Brain microvascular endothelial cell (primary cell): ENCODE measurements around the gene TEC.

Experiments used
- DNase-seq: peaks from one replicate; pipeline ENCODE4 v3.0.0-alpha.2; 2020
- H3K27ac ChIP-seq: fragments of 250-450 bp; sonication (Bioruptor Pico); 2 replicates; pipeline ENCODE4 v1.5.1; 2020; ENCODE audit warnings: mild to moderate bottlenecking, moderate library complexity
- H3K27me3 ChIP-seq: fragments of 250-450 bp; sonication (Bioruptor Pico); replicated peaks from 2 replicates; pipeline ENCODE4 v1.5.1; 2020; ENCODE audit warnings: mild to moderate bottlenecking
- H3K36me3 ChIP-seq: fragments of 250-450 bp; sonication (Bioruptor Pico); replicated peaks from 2 replicates; pipeline ENCODE4 v1.5.1; 2020; ENCODE audit warnings: mild to moderate bottlenecking
- H3K4me3 ChIP-seq: 2 replicates; pipeline ENCODE4 v1.5.1; 2011; ENCODE audit warnings: low read depth, mild to moderate bottlenecking, control low read depth, low read length, moderate library complexity
- in situ Hi-C: cut with HindIII; loops from 2 replicates; pipeline ENCODE4 v1.10.0; 2017; ENCODE audit warnings: low sequenced_read_pairs, low pct_ligation_motif_present
- TF ChIP-seq, protein P1 (sequence below): IDR thresholded peaks from 2 replicates; pipeline ENCODE4 v1.5.1; 2011; ENCODE audit warnings: low read depth, mild to moderate bottlenecking, moderate library complexity, low read length, control low read depth, inconsistent platforms; ENCODE audit errors: missing control alignments

TEC gene

DNA sequence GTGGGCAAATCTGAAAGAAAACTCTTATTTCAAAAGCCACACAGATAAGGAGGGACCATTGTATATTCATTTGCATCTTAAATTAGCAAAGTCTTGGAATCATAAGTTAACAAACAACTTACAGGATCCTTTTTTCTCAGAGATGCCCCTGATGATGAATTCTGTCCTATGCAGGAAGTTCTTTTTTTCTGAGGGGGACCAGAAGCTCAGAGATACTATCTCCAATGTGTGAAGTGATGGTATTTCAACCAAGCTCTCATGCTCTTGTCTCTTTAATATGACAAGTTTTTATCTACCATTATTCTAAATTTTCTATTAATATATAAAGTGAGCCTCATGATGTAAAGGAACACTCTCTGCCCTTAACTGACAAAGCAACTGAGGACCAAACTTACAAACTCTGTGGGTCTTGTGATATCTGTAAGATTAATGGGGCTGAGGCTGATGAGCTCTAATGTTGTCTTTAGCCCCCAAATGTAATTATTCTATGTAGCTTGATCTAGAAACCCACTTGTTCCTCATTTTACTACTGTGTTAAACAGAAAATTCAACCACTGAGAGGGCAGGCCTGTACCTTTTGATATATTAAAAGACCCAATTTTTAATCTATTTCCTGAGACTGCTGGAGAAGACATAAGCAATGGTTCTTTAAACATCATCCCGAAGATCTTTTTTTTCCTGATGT lies 27.0 kb downstream of the TEC start:
- H3K27me3 ChIP-seq: no peaks in the 10 kb centered on the region
- no peak overlapping the region for H3K27ac ChIP-seq
- in situ Hi-C loops: no loop called here
- TF ChIP-seq, protein P1, sequence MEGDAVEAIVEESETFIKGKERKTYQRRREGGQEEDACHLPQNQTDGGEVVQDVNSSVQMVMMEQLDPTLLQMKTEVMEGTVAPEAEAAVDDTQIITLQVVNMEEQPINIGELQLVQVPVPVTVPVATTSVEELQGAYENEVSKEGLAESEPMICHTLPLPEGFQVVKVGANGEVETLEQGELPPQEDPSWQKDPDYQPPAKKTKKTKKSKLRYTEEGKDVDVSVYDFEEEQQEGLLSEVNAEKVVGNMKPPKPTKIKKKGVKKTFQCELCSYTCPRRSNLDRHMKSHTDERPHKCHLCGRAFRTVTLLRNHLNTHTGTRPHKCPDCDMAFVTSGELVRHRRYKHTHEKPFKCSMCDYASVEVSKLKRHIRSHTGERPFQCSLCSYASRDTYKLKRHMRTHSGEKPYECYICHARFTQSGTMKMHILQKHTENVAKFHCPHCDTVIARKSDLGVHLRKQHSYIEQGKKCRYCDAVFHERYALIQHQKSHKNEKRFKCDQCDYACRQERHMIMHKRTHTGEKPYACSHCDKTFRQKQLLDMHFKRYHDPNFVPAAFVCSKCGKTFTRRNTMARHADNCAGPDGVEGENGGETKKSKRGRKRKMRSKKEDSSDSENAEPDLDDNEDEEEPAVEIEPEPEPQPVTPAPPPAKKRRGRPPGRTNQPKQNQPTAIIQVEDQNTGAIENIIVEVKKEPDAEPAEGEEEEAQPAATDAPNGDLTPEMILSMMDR: no peak
- H3K4me3 ChIP-seq: no peak overlapping the region
- DNase-seq: no peak
- no peaks in the 10 kb centered on the region for H3K36me3 ChIP-seq

DNA sequence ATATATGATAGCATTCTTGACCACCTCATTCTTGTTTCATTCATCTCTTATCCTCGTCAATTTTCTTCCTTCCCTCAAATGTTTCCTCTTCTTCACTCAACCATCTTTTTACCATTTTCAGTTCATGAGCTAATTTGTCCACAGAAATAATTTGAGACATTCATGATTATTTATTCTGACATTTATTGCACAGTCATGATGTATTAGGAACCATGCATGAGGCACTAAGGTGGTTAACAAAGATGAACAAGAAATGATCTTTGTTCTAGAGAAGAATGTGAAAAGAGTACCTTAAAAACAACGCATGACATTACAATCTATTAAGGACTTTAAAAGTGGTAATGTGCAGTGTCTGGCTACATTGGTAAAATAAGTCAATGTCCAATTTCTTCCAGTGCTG lies 27.9 kb downstream of the TEC start:
- no peak overlapping the region for H3K27ac ChIP-seq
- no peak overlapping the region for H3K4me3 ChIP-seq
- no peaks in the 10 kb centered on the region for H3K27me3 ChIP-seq
- no peaks in the 10 kb centered on the region for H3K36me3 ChIP-seq
- DNase-seq: no peak
- in situ Hi-C loops: no loop called here
- TF ChIP-seq, protein P1: no peak

DNA sequence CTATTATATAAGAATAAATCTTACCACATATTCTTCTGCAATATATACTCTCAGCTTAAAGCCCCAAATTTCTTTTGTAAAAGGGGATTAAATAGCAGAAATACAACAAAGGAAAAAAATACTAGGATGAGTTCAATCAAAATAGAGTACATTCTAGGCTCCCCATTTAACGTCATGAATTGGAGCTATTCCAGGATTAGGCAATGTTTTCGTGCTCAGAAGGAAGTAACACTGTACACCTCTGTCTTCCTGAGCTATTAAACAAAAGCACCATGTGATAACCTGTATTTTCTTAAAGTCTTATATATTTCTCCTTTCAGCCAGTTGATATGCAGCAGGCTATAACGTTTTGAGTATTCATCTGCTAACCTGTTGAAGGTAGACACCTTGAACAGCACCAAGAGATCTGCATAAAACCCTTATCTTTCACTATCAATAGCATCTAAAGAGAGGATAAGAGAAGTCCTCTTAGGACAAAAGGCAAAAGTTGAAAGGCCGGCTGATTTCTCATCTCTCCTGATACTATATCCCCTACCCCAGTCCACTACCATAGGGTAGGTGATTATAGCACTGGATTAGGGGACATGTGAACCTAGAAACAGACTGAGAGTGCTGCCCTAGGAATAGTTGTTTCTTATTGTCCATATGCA lies 31.5 kb downstream of the TEC start:
- no peaks in the 10 kb centered on the region for H3K36me3 ChIP-seq
- TF ChIP-seq, protein P1: no peak
- in situ Hi-C loops: no loop called here
- no peaks in the 10 kb centered on the region for H3K27me3 ChIP-seq
- DNase-seq: no peak
- no peak overlapping the region for H3K27ac ChIP-seq
- H3K4me3 ChIP-seq: no peak overlapping the region

DNA sequence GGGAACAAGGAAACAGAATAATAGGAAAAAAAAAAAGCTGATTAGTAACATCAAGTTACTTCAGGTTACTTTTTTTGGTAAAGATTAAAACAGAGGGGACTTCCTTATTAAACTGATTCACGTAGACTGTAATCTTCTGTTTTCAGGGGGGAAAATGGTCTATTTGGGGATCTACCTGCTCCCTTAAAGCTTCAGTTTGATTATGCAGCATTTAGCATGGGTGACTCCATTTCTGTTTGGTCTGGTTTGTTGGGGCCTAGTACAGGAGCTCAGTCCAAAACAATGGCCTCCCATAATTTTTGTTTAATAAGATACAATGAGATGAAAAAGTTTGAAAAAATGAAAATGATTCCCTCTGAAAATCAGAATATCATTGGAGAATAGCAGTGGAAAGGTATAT lies 34.6 kb downstream of the TEC start:
- in situ Hi-C loops: no loop called here
- H3K4me3 ChIP-seq: no peak overlapping the region
- no peak for DNase-seq
- no peak overlapping the region for H3K27ac ChIP-seq
- no peaks in the 10 kb centered on the region for H3K27me3 ChIP-seq
- TF ChIP-seq, protein P1: no peak
- H3K36me3 ChIP-seq: no peaks in the 10 kb centered on the region

DNA sequence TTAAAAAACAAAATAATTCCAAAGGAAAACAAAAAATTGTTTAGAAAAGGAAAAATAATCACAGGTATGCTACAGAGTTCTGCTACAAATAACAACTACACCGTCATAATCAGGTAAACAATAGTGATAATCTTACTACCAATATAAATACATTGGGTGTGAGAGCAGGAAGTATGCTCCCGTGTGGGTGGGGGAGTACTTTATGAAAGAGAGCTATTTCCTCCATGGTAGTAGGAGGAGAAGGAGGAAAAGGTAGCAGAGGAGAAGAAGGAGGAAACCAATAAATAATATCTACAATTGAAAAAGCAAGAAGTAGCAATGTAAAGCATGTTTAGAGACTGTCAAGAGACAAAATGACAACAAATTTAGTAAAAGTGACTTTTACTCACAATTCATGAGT lies 35.1 kb downstream of the TEC start:
- in situ Hi-C loops: no loop called here
- no peak overlapping the region for H3K4me3 ChIP-seq
- H3K27me3 ChIP-seq: no peaks in the 10 kb centered on the region
- H3K36me3 ChIP-seq: no peaks in the 10 kb centered on the region
- TF ChIP-seq, protein P1: no peak
- no peak overlapping the region for H3K27ac ChIP-seq
- DNase-seq: no peak

DNA sequence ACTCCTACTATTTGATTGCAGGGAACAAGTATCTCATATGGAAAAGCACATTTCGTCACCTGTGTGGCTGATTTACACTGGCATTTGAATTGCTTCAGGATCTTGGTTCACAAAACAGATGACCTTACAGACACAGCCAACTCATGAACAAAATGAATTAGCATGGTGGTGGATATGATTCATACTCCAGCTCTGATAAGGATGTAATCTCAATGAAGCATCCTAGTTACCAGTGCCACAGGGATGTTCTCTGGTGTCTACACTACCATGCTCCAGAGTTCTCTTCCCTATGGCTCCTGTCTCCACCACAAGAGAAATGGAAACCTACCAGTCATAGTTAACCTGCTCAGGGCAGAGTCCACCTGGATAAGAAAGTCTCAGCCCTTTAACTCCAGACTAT lies 40.7 kb downstream of the TEC start:
- H3K4me3 ChIP-seq: no peak overlapping the region
- DNase-seq: no peak
- TF ChIP-seq, protein P1: no peak
- H3K36me3 ChIP-seq: no peaks in the 10 kb centered on the region
- H3K27ac ChIP-seq: no peak overlapping the region
- in situ Hi-C loops: no loop called here
- no peaks in the 10 kb centered on the region for H3K27me3 ChIP-seq
